ENCODE results near the gene SHISAL2A. TPM values are rescaled to one million over a fixed set of nuclear protein-coding genes. Genes with fewer than 3 reads are reported as not detected.
A peak's percentile ranks its signal among the peaks of the same experiment; 100 is the strongest.

The SHISAL2A gene
- total and polyA plus RNA-seq, 2 of the 13 experiments (the other 11 are each of a cell fraction or from before 2014, with no cell fraction given) = not detected

DNA sequence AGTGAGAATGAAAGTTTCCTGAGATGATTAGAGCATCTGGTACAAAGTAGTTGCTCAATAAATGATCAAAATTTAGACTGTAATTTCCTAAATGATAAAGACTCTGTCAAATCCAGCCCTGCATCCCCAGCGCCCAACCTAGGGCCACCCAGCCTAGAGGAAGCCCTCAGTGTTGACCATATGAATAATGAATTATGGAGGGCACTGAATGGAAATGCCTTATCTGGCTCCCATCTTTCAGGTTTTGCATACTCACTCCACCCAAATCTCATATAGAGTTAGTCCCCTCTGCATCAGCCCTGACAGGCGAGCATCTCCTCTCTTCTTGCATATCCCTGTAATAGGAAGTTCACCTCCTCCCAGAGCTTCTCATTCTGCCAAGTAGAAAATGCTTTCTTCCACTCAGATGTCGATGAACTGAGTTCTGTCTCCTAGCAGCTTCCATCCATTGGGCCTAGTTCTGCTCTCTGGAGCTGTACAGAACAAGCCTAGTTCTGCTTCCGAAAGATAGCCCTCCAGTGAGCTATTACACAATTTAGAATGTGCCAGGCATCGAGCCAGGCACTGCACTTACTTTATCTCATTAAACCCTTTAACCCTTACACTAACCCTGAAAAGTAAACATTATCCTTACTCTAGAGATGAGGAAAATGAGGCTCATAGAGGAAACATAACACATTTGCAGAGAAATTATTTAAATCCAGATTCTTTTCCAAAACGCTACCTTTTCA lies 44.3 kb downstream of the SHISAL2A start:
- in situ Hi-C loops (cut with HindIII; ENCODE audit: extremely low pct_ligation_motif_present, low pct_unique_long_range_greater_than_20kb) (no loop called here), intact Hi-C loops (cut with micrococcal nuclease; ENCODE audit: unreplicated experiment) (no loop called here)
- Histone ChIP-seq H3K9me3 (ENCODE audit: low read length) (no peaks in the 10 kb centered on the region), H3K4me1 (ENCODE audit: insufficient read depth, low read length) (peaks cover 22% of the 10 kb centered on the region; the same call in 1 of the 2 replicates), H3K4me3 (replicated peaks in 1 of 3; ENCODE audit: insufficient read depth in 1 of 3, low read depth in 2 of 3, low read length in 3 of 3) (no peak overlapping the region), H4K20me1 (ENCODE audit: insufficient read depth, low read length) (no peaks in the 10 kb centered on the region), H2AFZ (ENCODE audit: low read length) (no peak overlapping the region), H3K27me3 (ENCODE audit: control insufficient read depth in 1 of 2, insufficient read depth in 2 of 2, low read length in 2 of 2) (no peaks in the 10 kb centered on the region), H3K36me3 (replicated peaks in 1 of 2; ENCODE audit: control insufficient read depth in 1 of 2, insufficient read depth in 2 of 2, low read length in 2 of 2) (no peaks in the 10 kb centered on the region), H3K9ac (ENCODE audit: insufficient read depth, low read depth, low read length) (no peak overlapping the region), H3K27ac (ENCODE audit: extremely low read length, insufficient read depth, low read length) (no peak overlapping the region), H3K4me2 (ENCODE audit: low read depth, low read length) (no peak overlapping the region), H3K79me2 (ENCODE audit: insufficient read depth, low read length) (no peaks in the 10 kb centered on the region)
- DNase-seq (ENCODE audit: low spot score) (no peak), ATAC-seq (no peak), FAIRE-seq (peak; percentile 30)
- CTCF ChIA-PET (ENCODE audit: low intra/inter-chr PET ratio, low total read pairs) = no interaction called here
- WGBS (ENCODE audit: low lambda C conversion rate) = 30% methylated on average over 6 of the region's 6 CpGs
- TF ChIP-seq CEBPB (IDR thresholded peaks at IDR 0.05; ENCODE audit: borderline replicate concordance, low read depth, low read length) (peak; percentile 59; the same call in 1 of the 2 replicates), CREB1 (IDR thresholded peaks at IDR 0.05) (no peak), CREB1 (CRISPR knock-in tag; IDR thresholded peaks at IDR 0.05) (0 out of 2 replicates have a peak, but pooled peaks have one; percentile 13), NFYB (CRISPR knock-in tag; IDR thresholded peaks at IDR 0.05) (no peak), ZNF12 (CRISPR knock-in tag; IDR thresholded peaks at IDR 0.05) (peak; percentile 67; the same call in 1 of the 2 replicates), ZNF383 (CRISPR knock-in tag; IDR thresholded peaks at IDR 0.05; ENCODE audit: borderline replicate concordance) (no peak), ZNF652 (CRISPR knock-in tag; IDR thresholded peaks at IDR 0.05; ENCODE audit: borderline replicate concordance, low read depth) (peak; percentile 86; the same call in 1 of the 2 replicates)
- no TSS peak for BruUV-seq (replicated peaks)
- POLR2A ChIA-PET = no interaction called here

GRCh38 chr1:52679048-52679447 lies 46.1 kb downstream of the SHISAL2A start:
- DNase-seq (ENCODE audit: low spot score) = no peak
- in situ Hi-C loops (cut with HindIII; ENCODE audit: extremely low pct_ligation_motif_present, low pct_unique_long_range_greater_than_20kb) = no loop called here
- CTCF ChIA-PET (ENCODE audit: low intra/inter-chr PET ratio, low total read pairs) = no interaction called here

More at GRCh38 chr1:52679048-52679447, 46.1 kb downstream of the SHISAL2A start:
- no peaks in the 10 kb centered on the region for H3K79me2 ChIP-seq (ENCODE audit: insufficient read depth, low read length)
- H3K36me3 ChIP-seq (replicated peaks in 1 of 2; ENCODE audit: control insufficient read depth in 1 of 2, insufficient read depth in 2 of 2, low read length in 2 of 2) = no peaks in the 10 kb centered on the region
- no peak for FAIRE-seq
- peaks cover 22% of the 10 kb centered on the region; the same call in 1 of the 2 replicates for H3K4me1 ChIP-seq (ENCODE audit: insufficient read depth, low read length)
- no peak for ATAC-seq
- H3K27ac ChIP-seq (ENCODE audit: extremely low read length, insufficient read depth, low read length) = no peak overlapping the region
- intact Hi-C loops (cut with micrococcal nuclease; ENCODE audit: unreplicated experiment) = no loop called here
- no peak overlapping the region for H3K4me2 ChIP-seq (ENCODE audit: low read depth, low read length)
- no peak overlapping the region for H2AFZ ChIP-seq (ENCODE audit: low read length)
- no peak for TF ChIP-seq RFX1 (IDR thresholded peaks at IDR 0.05)
- TF ChIP-seq GATAD2A (CRISPR knock-in tag; IDR thresholded peaks at IDR 0.05) = no peak
- TF ChIP-seq MXD1 (CRISPR knock-in tag; IDR thresholded peaks at IDR 0.05) = no peak
- TF ChIP-seq TFDP2 (CRISPR knock-in tag; IDR thresholded peaks at IDR 0.05) = no peak
- no peak for TF ChIP-seq RNF219 (CRISPR knock-in tag; IDR thresholded peaks at IDR 0.05)
- TF ChIP-seq SKI (IDR thresholded peaks at IDR 0.05; ENCODE audit: partially characterized antibody) = no peak
- no peak for TF ChIP-seq EHMT2 (IDR thresholded peaks at IDR 0.05; ENCODE audit: borderline replicate concordance, low read depth, low read length)
- no peak for TF ChIP-seq CREB1 (IDR thresholded peaks at IDR 0.05)
- no peak for TF ChIP-seq CREB1 (CRISPR knock-in tag; IDR thresholded peaks at IDR 0.05)
- TF ChIP-seq ZNF75D (CRISPR knock-in tag; IDR thresholded peaks at IDR 0.05; ENCODE audit: borderline replicate concordance) = no peak
- no peak for TF ChIP-seq FOXM1 (CRISPR knock-in tag; IDR thresholded peaks at IDR 0.05)
- no peaks in the 10 kb centered on the region for H3K9me3 ChIP-seq (ENCODE audit: low read length)
- H3K4me3 ChIP-seq (replicated peaks in 1 of 3; ENCODE audit: insufficient read depth in 1 of 3, low read depth in 2 of 3, low read length in 3 of 3) = no peak overlapping the region
- H3K27me3 ChIP-seq (ENCODE audit: control insufficient read depth in 1 of 2, insufficient read depth in 2 of 2, low read length in 2 of 2) = no peaks in the 10 kb centered on the region
- H3K9ac ChIP-seq (ENCODE audit: insufficient read depth, low read depth, low read length) = no peak overlapping the region
- WGBS (ENCODE audit: low lambda C conversion rate) = 50% methylated on average over 1 of the region's 1 CpG
- POLR2A ChIA-PET = no interaction called here
- BruUV-seq (replicated peaks) = no TSS peak
- H4K20me1 ChIP-seq (ENCODE audit: insufficient read depth, low read length) = no peaks in the 10 kb centered on the region

Measured in HepG2 (cell line).